HG03159 (cell line): ENCODE data around the gene HARS1.
"Not testable (repeated sequence)": the region's sequence is repeated elsewhere in the genome, so short reads cannot be mapped to it uniquely, and the experiment has no call there.

Source experiments
- ATAC-seq: cut with Tn5 transposase; IDR thresholded peaks from one replicate; pipeline ENCODE4 v1.9.1; 2021; ENCODE audit warnings: mild to moderate bottlenecking, moderate library complexity; ENCODE audit not compliant: unreplicated experiment

Gene HARS1

GRCh38 chr5:140678993-140679392, 12.2 kb downstream of the HARS1 start:
- no peak for ATAC-seq

- peak; percentile 60 for ATAC-seq
Observed at GRCh38 chr5:140677947-140678346, 13.2 kb downstream of the HARS1 start.

GRCh38 chr5:140674629-140675028, 16.5 kb downstream of the HARS1 start:
- ATAC-seq: no peak

GRCh38 chr5:140674211-140674610, 17.0 kb downstream of the HARS1 start:
- no peak for ATAC-seq

GRCh38 chr5:140673187-140673976, 17.8 kb downstream of the HARS1 start, which contains the start of gene DND1:
DND1 (minus strand) TSS chr5:140673576; CDS start chr5:140673542, 34 bp downstream.
- ATAC-seq: no peak

GRCh38 chr5:140672455-140673186, 18.5 kb downstream of the HARS1 start:
- no peak for ATAC-seq

GRCh38 chr5:140671472-140672125, 19.6 kb downstream of the HARS1 start:
- no peak for ATAC-seq

GRCh38 chr5:140671035-140671434, 20.1 kb downstream of the HARS1 start:
- ATAC-seq: not testable (repeated sequence)

GRCh38 chr5:140664359-140665119, 26.6 kb downstream of the HARS1 start, which contains the start of gene WDR55:
WDR55 (plus strand) TSS chr5:140664904; CDS start chr5:140664913, 9 bp downstream.
- ATAC-seq: peak; percentile 98

GRCh38 chr5:140664030-140664358, 27.2 kb downstream of the HARS1 start:
- ATAC-seq: no peak

GRCh38 chr5:140660371-140660770, 30.8 kb downstream of the HARS1 start:
- ATAC-seq: not testable (repeated sequence)

GRCh38 chr5:140658870-140659269, 32.3 kb downstream of the HARS1 start:
- no peak for ATAC-seq

- ATAC-seq: no peak
Observed at GRCh38 chr5:140647042-140647419, 44.1 kb downstream of the HARS1 start.

- ATAC-seq: no peak
Observed at GRCh38 chr5:140642718-140643117, 48.5 kb downstream of the HARS1 start.

- no peak for ATAC-seq
Observed at GRCh38 chr5:140641716-140642115, 49.5 kb downstream of the HARS1 start.

GRCh38 chr5:140639148-140639981, 51.8 kb downstream of the HARS1 start, which contains the start of gene TMCO6:
TMCO6 (plus strand) TSS chr5:140639451; CDS start chr5:140639528, 77 bp downstream.
- peak; percentile 84 for ATAC-seq

- ATAC-seq: not testable (repeated sequence)
Observed at GRCh38 chr5:140638898-140639147, 52.3 kb downstream of the HARS1 start.

GRCh38 chr5:140637371-140638100, 53.6 kb downstream of the HARS1 start:
- ATAC-seq: no peak
